GM18858 (cell line): ENCODE measurements around the gene JMJD8.
A peak's percentile ranks its signal among the peaks of the same experiment; 100 is the strongest.
"Not testable (repeated sequence)": the region's sequence is repeated elsewhere in the genome, so short reads cannot be mapped to it uniquely, and the experiment has no call there.

Source experiments
- ATAC-seq: cut with Tn5 transposase; IDR thresholded peaks from one replicate; pipeline ENCODE4 v1.9.1; 2021; ENCODE audit not compliant: unreplicated experiment

JMJD8 gene

GRCh38 chr16:722835-723633, 38.9 kb upstream of the JMJD8 start:
- no peak for ATAC-seq

GRCh38 chr16:721765-722540, 37.8 kb upstream of the JMJD8 start:
- ATAC-seq = no peak

GRCh38 chr16:720990-721764, 37.0 kb upstream of the JMJD8 start, which contains the start of gene ANTKMT:
ANTKMT (plus strand) TSS chr16:721146; CDS start chr16:721275, 129 bp downstream.
- ATAC-seq = peak; percentile 53

- peak; percentile 15 for ATAC-seq
These were observed 36.4 kb upstream of the JMJD8 start for GRCh38 chr16:720447-720989.

GRCh38 chr16:719815-720446, 35.8 kb upstream of the JMJD8 start:
- no peak for ATAC-seq

- ATAC-seq = no peak
These were observed 34.8 kb upstream of the JMJD8 start for GRCh38 chr16:718922-719321.

GRCh38 chr16:718389-718788, 34.3 kb upstream of the JMJD8 start:
- no peak for ATAC-seq

GRCh38 chr16:717450-718245, 33.5 kb upstream of the JMJD8 start:
- no peak for ATAC-seq

GRCh38 chr16:716768-717325, 32.7 kb upstream of the JMJD8 start:
- ATAC-seq = no peak

GRCh38 chr16:716200-716568, 32.0 kb upstream of the JMJD8 start:
- ATAC-seq = no peak

- no peak for ATAC-seq
These were observed 31.5 kb upstream of the JMJD8 start for GRCh38 chr16:715477-716199.

GRCh38 chr16:714558-715476, 30.7 kb upstream of the JMJD8 start, which contains the start of gene METRN:
METRN (plus strand) TSS chr16:715118; CDS start chr16:715290, 172 bp downstream.
- no peak for ATAC-seq

GRCh38 chr16:714079-714478, 29.9 kb upstream of the JMJD8 start:
- ATAC-seq = no peak

GRCh38 chr16:712740-713250, 28.7 kb upstream of the JMJD8 start:
- not testable (repeated sequence) for ATAC-seq

- no peak for ATAC-seq
These were observed 27.6 kb upstream of the JMJD8 start for GRCh38 chr16:711548-712320.

- no peak for ATAC-seq
These were observed 26.9 kb upstream of the JMJD8 start for GRCh38 chr16:711084-711483.
